Natural killer cell (primary cell): ENCODE measurements around the gene ULK1. TPM values are rescaled to one million over a fixed set of nuclear protein-coding genes. Genes with fewer than 3 reads are reported as not detected.

ENCODE experiments used
- ATAC-seq, 3 donors: fragments of 150-1000 bp in 2 of 3; fragments of 200-7000 bp in 1 of 3; cut with Tn5 transposase; 1 replicate in 1 of 3; 2 replicates in 2 of 3; pipeline ENCODE4 v1.10.0; 2021; ENCODE audit warnings: mild to moderate bottlenecking in 2 of 3, moderate library complexity in 2 of 3
- DNase-seq, 2 donors: peaks; one replicate each; pipeline versions ENCODE4 v3.0.0 to v3.0.0-alpha.2; 2013 to 2021; ENCODE audit warnings: mixed read lengths in 1 of 2
- H3K27ac ChIP-seq: one replicate; pipeline ENCODE4 v1.5.1; 2013; ENCODE audit warnings: mild to moderate bottlenecking, low read length
- H3K27me3 ChIP-seq: one replicate; pipeline ENCODE4 v1.6.1; 2013; ENCODE audit warnings: low read length; ENCODE audit not compliant: control insufficient read depth, insufficient read depth
- H3K36me3 ChIP-seq: one replicate; pipeline ENCODE4 v1.6.1; 2013; ENCODE audit warnings: low read length; ENCODE audit not compliant: control insufficient read depth, insufficient read depth
- H3K4me1 ChIP-seq: one replicate; pipeline ENCODE4 v1.6.1; 2013; ENCODE audit warnings: low read length; ENCODE audit not compliant: control insufficient read depth, insufficient read depth
- H3K4me3 ChIP-seq: one replicate; pipeline ENCODE4 v1.5.1; 2013; ENCODE audit warnings: low read length
- H3K9me3 ChIP-seq: one replicate; pipeline ENCODE4 v1.6.1; 2013; ENCODE audit warnings: low read length; ENCODE audit not compliant: control insufficient read depth, insufficient read depth
- H3K27ac Mint-ChIP-seq, 2 donors: one replicate each; pipeline ENCODE4 v1.8.0; 2022; ENCODE audit warnings: mild to moderate bottlenecking in 2 of 2, mixed read lengths in 2 of 2, moderate library complexity in 1 of 2
- H3K27me3 Mint-ChIP-seq, 2 donors: one replicate each; pipeline ENCODE4 v1.8.0; 2022; ENCODE audit warnings: low read depth in 2 of 2, mixed read lengths in 2 of 2
- H3K36me3 Mint-ChIP-seq: one replicate; pipeline ENCODE4 v1.8.0; 2022; ENCODE audit warnings: mixed read lengths
- H3K4me1 Mint-ChIP-seq, 2 donors: one replicate each; pipeline ENCODE4 v1.8.0; 2022; ENCODE audit warnings: mixed read lengths in 2 of 2
- H3K4me3 Mint-ChIP-seq: one replicate; pipeline ENCODE4 v1.8.0; 2022; ENCODE audit warnings: mild to moderate bottlenecking, moderate library complexity, mixed read lengths
- H3K9me3 Mint-ChIP-seq, 2 donors: one replicate each; pipeline ENCODE4 v1.8.0; 2022; ENCODE audit warnings: mixed read lengths in 2 of 2
- CTCF ChIP-seq: fragments of 200-600 bp; IDR thresholded peaks from one replicate; pipeline ENCODE4 v1.8.0; 2022; ENCODE audit warnings: antibody characterized with exemption
- WGBS: methylation state at CpG from one replicate; pipeline ENCODE4 v1.1.7; 2013; ENCODE audit warnings: missing lambda C conversion rate; ENCODE audit not compliant: insufficient coverage; 5-methylcytosine and 5-hydroxymethylcytosine counted together
- intact Hi-C: fragments of 100-400 bp; cut with micrococcal nuclease; formaldehyde crosslinking; loops from one replicate; pipeline ENCODE4 v1.14.2; 2022
- total RNA-seq, 4 donors: library from RNA; stranded (reverse); fragments of 120-200 nt in 1 of 4; gene quantifications; one replicate each; pipeline versions ENCODE4 v1.2.3 to v1.2.4, GENCODE V29; 2013 to 2022

ULK1 gene
- total RNA-seq, 3 donors from 2014 or later (not counting 1 experiment from before 2014, with no cell fraction given) = 99.1 to 142 (median 123) TPM

- no peak overlapping the region for H3K27ac Mint-ChIP-seq
- no peak for TF ChIP-seq CTCF
- peaks cover 7 to 16% of the 10 kb centered on the region in 2 donors for H3K27me3 Mint-ChIP-seq
- H3K27ac ChIP-seq = no peak overlapping the region
- peaks cover 21% of the 10 kb centered on the region for H3K4me1 ChIP-seq
- ATAC-seq (no peak), DNase-seq (peak in 1 of 2 donors; percentile 30)
- peaks cover 0 to 21% of the 10 kb centered on the region in 2 donors for H3K4me1 Mint-ChIP-seq
- no peaks in the 10 kb centered on the region for H3K36me3 ChIP-seq
- no peaks in the 10 kb centered on the region for H3K9me3 ChIP-seq
- intact Hi-C loops = no loop called here
- no peak overlapping the region for H3K4me3 Mint-ChIP-seq
- no peaks in the 10 kb centered on the region for H3K36me3 Mint-ChIP-seq
- H3K27me3 ChIP-seq = no peaks in the 10 kb centered on the region
- no peaks in the 10 kb centered on the region for H3K9me3 Mint-ChIP-seq
- 88% methylated on average over 26 of the region's 26 CpGs for WGBS
- H3K4me3 ChIP-seq = no peak overlapping the region
Observed at GRCh38 chr12:131892711-131893604, 1.5 kb upstream of the ULK1 start.

GRCh38 chr12:131893605-131894312 lies 663 bp upstream of the ULK1 start:
- H3K36me3 ChIP-seq = no peaks in the 10 kb centered on the region
- H3K27ac ChIP-seq = no peak overlapping the region
- peaks cover 0 to 27% of the 10 kb centered on the region in 2 donors for H3K4me1 Mint-ChIP-seq
- H3K4me3 ChIP-seq = no peak overlapping the region
- peak overlapping the region; percentile 27 to 29 for H3K27ac Mint-ChIP-seq
- intact Hi-C loops = no loop called here
- ATAC-seq (no peak), DNase-seq (peak in 1 of 2 donors; percentile 33)
- TF ChIP-seq CTCF = no peak
- no peaks in the 10 kb centered on the region for H3K9me3 ChIP-seq
- H3K4me3 Mint-ChIP-seq = peak overlapping the region; percentile 78
- 58% methylated on average over 13 of the region's 19 CpGs for WGBS
- no peaks in the 10 kb centered on the region for H3K36me3 Mint-ChIP-seq
- H3K27me3 ChIP-seq = no peaks in the 10 kb centered on the region
- H3K4me1 ChIP-seq = peaks cover 21% of the 10 kb centered on the region
- H3K27me3 Mint-ChIP-seq = peaks cover 7 to 10% of the 10 kb centered on the region in 2 donors
- no peaks in the 10 kb centered on the region for H3K9me3 Mint-ChIP-seq

- no peaks in the 10 kb centered on the region for H3K9me3 ChIP-seq
- intact Hi-C loops = no loop called here
- Mint-ChIP-seq H3K4me1 (peaks cover 0 to 27% of the 10 kb centered on the region in 2 donors), H3K27ac (peak overlapping the region; percentile 77 to 92), H3K27me3 (peaks cover 0 to under 1% of the 10 kb centered on the region in 2 donors), H3K9me3 (no peaks in the 10 kb centered on the region), H3K36me3 (no peaks in the 10 kb centered on the region), H3K4me3 (peak overlapping the region; percentile 88)
- DNase-seq = peak in 1 of 2 donors; percentile 31
- 2% methylated on average over 54 of the region's 54 CpGs for WGBS
- H3K4me1 ChIP-seq = peaks cover 21% of the 10 kb centered on the region
- H3K27ac ChIP-seq = peak overlapping the region; percentile 9
- H3K36me3 ChIP-seq = no peaks in the 10 kb centered on the region
- no peak for ATAC-seq
- no peak for TF ChIP-seq CTCF
- peak overlapping the region; percentile 52 for H3K4me3 ChIP-seq
- H3K27me3 ChIP-seq = no peaks in the 10 kb centered on the region
Observed at GRCh38 chr12:131894981-131895639, 688 bp downstream of the ULK1 start.
